H1 (cell line): Measurements from ENCODE around the gene TSHR. TPM values are rescaled to one million over a fixed set of nuclear protein-coding genes. Genes with fewer than 3 reads are reported as not detected.

Experiments
- CTCF ChIA-PET: fragments of 300-600 bp; sonication (Branson Sonifier 250); formaldehyde crosslinking; loops from one replicate; lab custom pipeline; 2021; ENCODE audit not compliant: partially characterized antibody; lab: Charles Lee
- POLR2A ChIA-PET: fragments of 300-600 bp; sonication (Branson Sonifier 250); formaldehyde crosslinking; loops from one replicate; lab custom pipeline; 2021; ENCODE audit warnings: inconsistent platforms; ENCODE audit not compliant: partially characterized antibody; lab: Charles Lee
- DNase-seq, 2 experiments: peaks; one replicate each; pipeline versions ENCODE4 v3.0.0 to v3.0.0-alpha.2; 2010 to 2022; ENCODE audit warnings: low spot score in 2 of 2, low read depth in 1 of 2, mixed read lengths in 1 of 2
- FAIRE-seq: peaks from 2 replicates; lab custom pipeline; 2011; peaks lifted over from hg19 to GRCh38; lab: Jason Lieb, UNC
- H2AFZ ChIP-seq: 2 replicates; pipeline ENCODE4 v1.8.1; 2012; ENCODE audit warnings: low read length, inconsistent platforms
- H2AK5ac ChIP-seq: 2 replicates; pipeline ENCODE4 v1.6.1; 2013; ENCODE audit warnings: low read depth, low read length
- H2BK120ac ChIP-seq: replicated peaks from 2 replicates; pipeline ENCODE3; 2013; ENCODE audit warnings: low read depth, low read length, inconsistent platforms
- H2BK12ac ChIP-seq: 2 replicates; pipeline ENCODE4 v1.6.1; 2013; ENCODE audit warnings: low read depth, low read length
- H2BK15ac ChIP-seq: 2 replicates; pipeline ENCODE4 v1.6.1; 2013; ENCODE audit warnings: low read length
- H2BK20ac ChIP-seq: 2 replicates; pipeline ENCODE4 v1.6.1; 2013; ENCODE audit warnings: low read length
- H2BK5ac ChIP-seq: 2 replicates; pipeline ENCODE4 v1.6.1; 2013; ENCODE audit warnings: low read depth, low read length
- H3K14ac ChIP-seq: 2 replicates; pipeline ENCODE4 v1.6.1; 2013; ENCODE audit warnings: inconsistent platforms; ENCODE audit not compliant: insufficient read length
- H3K18ac ChIP-seq: 2 replicates; pipeline ENCODE4 v1.6.1; 2013; ENCODE audit warnings: low read length; ENCODE audit errors: extremely low read depth
- H3K23ac ChIP-seq: 2 replicates; pipeline ENCODE4 v1.6.1; 2013; ENCODE audit warnings: inconsistent platforms; ENCODE audit not compliant: insufficient read length
- H3K23me2 ChIP-seq: 2 replicates; pipeline ENCODE4 v1.6.1; 2013; ENCODE audit warnings: low read depth, low read length
- H3K27ac ChIP-seq: 2 replicates; pipeline ENCODE4 v1.6.1; 2011; ENCODE audit warnings: low read depth, low read length, inconsistent platforms
- H3K27me3 ChIP-seq, 4 experiments: replicated peaks in 1 of 4; 1 replicate in 1 of 4; 2 replicates in 3 of 4; pipeline versions ENCODE4 v1.6.1 to v1.8.1; 2011 to 2013; ENCODE audit warnings: low read length in 3 of 4, mild to moderate bottlenecking in 3 of 4, inconsistent platforms in 2 of 4, mixed read lengths in 2 of 4, moderate library complexity in 1 of 4; ENCODE audit not compliant: control insufficient read depth in 3 of 4, insufficient read depth in 3 of 4; ENCODE audit errors: extremely low read depth in 1 of 4
- H3K36me3 ChIP-seq, 4 experiments: 2 replicates each; pipeline versions ENCODE4 v1.6.1 to v1.8.1; 2011 to 2013; ENCODE audit warnings: mild to moderate bottlenecking in 4 of 4, low read length in 3 of 4, moderate library complexity in 2 of 4, control low read depth in 1 of 4, inconsistent platforms in 1 of 4; ENCODE audit not compliant: insufficient read depth in 4 of 4, control insufficient read depth in 2 of 4
- H3K4ac ChIP-seq: replicated peaks from 2 replicates; pipeline ENCODE3; 2013; ENCODE audit warnings: low read length, low read depth, mixed read lengths, inconsistent platforms; ENCODE audit not compliant: insufficient read length
- H3K4me1 ChIP-seq, 4 experiments: replicated peaks in 1 of 4; 1 replicate in 1 of 4; 2 replicates in 3 of 4; pipeline versions ENCODE4 v1.6.1 to v1.8.1; 2011 to 2013; ENCODE audit warnings: low read length in 3 of 4, inconsistent platforms in 2 of 4, mixed read lengths in 1 of 4; ENCODE audit not compliant: insufficient read depth in 4 of 4, control insufficient read depth in 3 of 4
- H3K4me2 ChIP-seq, 2 experiments: 2 replicates each; pipeline versions ENCODE4 v1.6.1 to v1.8.1; 2011 to 2013; ENCODE audit warnings: low read depth in 2 of 2, low read length in 2 of 2, control low read depth in 1 of 2, inconsistent platforms in 1 of 2, mild to moderate bottlenecking in 1 of 2; ENCODE audit not compliant: insufficient read depth in 1 of 2
- H3K4me3 ChIP-seq, 4 experiments: fragments of 200-600, 300-600 bp in 1 of 4; sonication (generic), shearing (Covaris generic), sonication (Bioruptor Twin) in 1 of 4; 2 replicates each; pipeline versions ENCODE4 v1.5.1 to v1.8.1; 2011 to 2016; ENCODE audit warnings: low read length in 4 of 4, low read depth in 3 of 4, control low read depth in 2 of 4, inconsistent platforms in 2 of 4, mild to moderate bottlenecking in 2 of 4, mixed read lengths in 1 of 4, moderate library complexity in 1 of 4; ENCODE audit not compliant: insufficient read depth in 2 of 4; ENCODE audit errors: extremely low read depth in 1 of 4
- H3K56ac ChIP-seq: replicated peaks from 2 replicates; pipeline ENCODE3; 2013; ENCODE audit warnings: low read depth, mild to moderate bottlenecking, mixed read lengths, low read length, inconsistent platforms; ENCODE audit not compliant: insufficient read length
- H3K79me1 ChIP-seq: 2 replicates; pipeline ENCODE4 v1.6.1; 2013; ENCODE audit warnings: low read depth, low read length, control low read depth
- H3K79me2 ChIP-seq, 2 experiments: 2 replicates each; pipeline versions ENCODE4 v1.6.1 to v1.8.1; 2012 to 2013; ENCODE audit warnings: low read length in 2 of 2, mild to moderate bottlenecking in 2 of 2, inconsistent platforms in 1 of 2; ENCODE audit not compliant: insufficient read depth in 2 of 2, control insufficient read depth in 1 of 2
- H3K9ac ChIP-seq, 4 experiments: replicated peaks in 1 of 4; 1 replicate in 1 of 4; 2 replicates in 3 of 4; pipeline versions ENCODE4 v1.6.1 to v1.8.1; 2011 to 2013; ENCODE audit warnings: low read depth in 3 of 4, low read length in 3 of 4, control low read depth in 2 of 4, mild to moderate bottlenecking in 2 of 4, moderate library complexity in 2 of 4, inconsistent platforms in 1 of 4; ENCODE audit errors: extremely low read depth in 1 of 4
- H3K9me3 ChIP-seq, 2 experiments: 2 replicates each; pipeline versions ENCODE4 v1.6.1 to v1.8.1; 2012 to 2013; ENCODE audit warnings: mild to moderate bottlenecking in 2 of 2, moderate library complexity in 2 of 2, control low read depth in 1 of 2, inconsistent platforms in 1 of 2, low read depth in 1 of 2, low read length in 1 of 2, mixed read lengths in 1 of 2; ENCODE audit not compliant: insufficient read depth in 2 of 2
- H4K20me1 ChIP-seq, 2 experiments: replicated peaks in 1 of 2; 2 replicates each; pipeline versions ENCODE3 to v1.8.1; 2011 to 2013; ENCODE audit warnings: inconsistent platforms in 2 of 2, low read length in 2 of 2, mild to moderate bottlenecking in 1 of 2; ENCODE audit not compliant: insufficient read depth in 2 of 2, control insufficient read depth in 1 of 2
- H4K5ac ChIP-seq: 2 replicates; pipeline ENCODE4 v1.6.1; 2013; ENCODE audit warnings: low read length, low read depth, mixed read lengths, inconsistent platforms; ENCODE audit not compliant: insufficient read length
- H4K8ac ChIP-seq: 2 replicates; pipeline ENCODE4 v1.8.0; 2013; ENCODE audit warnings: mild to moderate bottlenecking, moderate library complexity, low read length, inconsistent platforms; ENCODE audit not compliant: insufficient read depth; ENCODE audit errors: extremely low read depth
- H4K91ac ChIP-seq: replicated peaks from 2 replicates; pipeline ENCODE3; 2013; ENCODE audit warnings: low read length, mixed read lengths, inconsistent platforms; ENCODE audit not compliant: insufficient read length
- WGBS, 2 experiments: shearing (Covaris generic) in 1 of 2; methylation state at CpG; one replicate each; pipeline versions ENCODE4 v1.1.6 to v1.1.7; 2013 to 2015; ENCODE audit warnings: low lambda C conversion rate in 2 of 2, mixed read lengths in 2 of 2, inconsistent platforms in 1 of 2, low coverage in 1 of 2, missing lambda C conversion rate in 1 of 2; ENCODE audit not compliant: insufficient replicate concordance in 2 of 2, insufficient coverage in 1 of 2, insufficient read length in 1 of 2; ENCODE audit errors: extremely low coverage in 1 of 2, missing lambda C conversion rate in 1 of 2; 5-methylcytosine and 5-hydroxymethylcytosine counted together
- polyA plus RNA-seq, 7 experiments: library from polyadenylated mRNA; depleted of rRNA in 3 of 7; stranded (reverse) in 5 of 7; unstranded in 2 of 7; fragments of >200 nt in 5 of 7; fragments of 200-250 nt in 2 of 7; gene quantifications; 1 replicate in 5 of 7; 2 replicates in 1 of 7; 4 replicates in 1 of 7; pipeline versions ENCODE4 v1.2.1 to v1.2.3, GENCODE V29; 2011 to 2013; ENCODE audit warnings: missing spikeins in 2 of 7, mixed read lengths in 2 of 7
- total RNA-seq: library from RNA; stranded (reverse); fragmentation: NEBNext Ultra II Directional; extraction: Animal tissue kit (Norgen Biotek cat#: 25700); gene quantifications from 2 replicates; pipeline ENCODE4 v1.2.1, GENCODE V29; 2021

The TSHR gene
- total and polyA plus RNA-seq, 2 of the 8 experiments (the other 6 are each of a cell fraction or from before 2014, with no cell fraction given) = 0.27 TPM; not detected in 1

- WGBS, 2 experiments = 85% methylated on average over 1 of the region's 1 CpG; no CpG with 5 or more reads in 1 of the 2 experiments
- H3K23ac ChIP-seq = no peak overlapping the region
- H3K23me2 ChIP-seq = no peaks in the 10 kb centered on the region
- no peak for FAIRE-seq
- H4K8ac ChIP-seq = no peak overlapping the region
- H2BK15ac ChIP-seq = no peak overlapping the region
- no peaks in the 10 kb centered on the region for H3K9me3 ChIP-seq
- H4K5ac ChIP-seq = no peak overlapping the region
- no peak overlapping the region for H3K4ac ChIP-seq
- H4K20me1 ChIP-seq = no peaks in the 10 kb centered on the region
- H3K18ac ChIP-seq = no peak overlapping the region
- H3K9ac ChIP-seq = no peak overlapping the region
- no peaks in the 10 kb centered on the region for H3K27me3 ChIP-seq
- no peaks in the 10 kb centered on the region; a peak in 1 of 4 replicates for H3K79me2 ChIP-seq
- no peaks in the 10 kb centered on the region for H3K4me1 ChIP-seq
- H3K27ac ChIP-seq = no peak overlapping the region
- no peak overlapping the region for H2BK20ac ChIP-seq
- H2BK5ac ChIP-seq = no peak overlapping the region
- no peak overlapping the region for H2AK5ac ChIP-seq
- H3K79me1 ChIP-seq = no peaks in the 10 kb centered on the region
- H3K14ac ChIP-seq = no peak overlapping the region
- H3K36me3 ChIP-seq = peaks cover 0 to 21% (median 5%) of the 10 kb centered on the region in 4 experiments; a peak in 5 of 8 replicates
- H2BK12ac ChIP-seq = no peak overlapping the region
- no peak overlapping the region for H3K4me3 ChIP-seq
- no peak overlapping the region for H2AFZ ChIP-seq
- CTCF ChIA-PET = interaction anchor here (2.0 kb wide), 1 partner anchor 13 kb away, joined by 5 read pairs; no protein-coding TSS in a partner anchor
- no peak overlapping the region for H3K4me2 ChIP-seq
- POLR2A ChIA-PET = no interaction called here
- H2BK120ac ChIP-seq = no peak overlapping the region
- H3K56ac ChIP-seq = no peak overlapping the region
- no peak overlapping the region for H4K91ac ChIP-seq
- DNase-seq = no peak
These were observed 221.8 kb downstream of the TSHR start for GRCh38 chr14:81177225-81177624.
